GM19467 (cell line): Measurements from ENCODE around the gene LMO3.
"Not testable (repeated sequence)": the region's sequence is repeated elsewhere in the genome, so short reads cannot be mapped to it uniquely, and the experiment has no call there.

Experiments
- ATAC-seq: cut with Tn5 transposase; IDR thresholded peaks from one replicate; pipeline ENCODE4 v1.9.1; 2021; ENCODE audit warnings: mild to moderate bottlenecking, moderate library complexity; ENCODE audit not compliant: unreplicated experiment

LMO3 gene

GRCh38 chr12:16553457-16553856 lies 52.5 kb downstream of the LMO3 start:
- ATAC-seq, result no peak

- ATAC-seq, result no peak
These were observed 53.7 kb downstream of the LMO3 start for GRCh38 chr12:16552301-16552700.

GRCh38 chr12:16545836-16546235 lies 60.1 kb downstream of the LMO3 start:
- no peak for ATAC-seq

- ATAC-seq, result no peak
These were observed 63.4 kb downstream of the LMO3 start for GRCh38 chr12:16542586-16542985.

GRCh38 chr12:16537652-16538051 lies 68.3 kb downstream of the LMO3 start:
- not testable (repeated sequence) for ATAC-seq

- ATAC-seq, result no peak
These were observed 74.3 kb downstream of the LMO3 start for GRCh38 chr12:16531621-16532020.

GRCh38 chr12:16530268-16530850 lies 75.6 kb downstream of the LMO3 start:
- ATAC-seq, result no peak

GRCh38 chr12:16526693-16527092 lies 79.3 kb downstream of the LMO3 start:
- no peak for ATAC-seq

- ATAC-seq, result no peak
These were observed 81.6 kb downstream of the LMO3 start for GRCh38 chr12:16524378-16524777.

GRCh38 chr12:16523951-16524331 lies 82.0 kb downstream of the LMO3 start:
- no peak for ATAC-seq

- ATAC-seq, result no peak
These were observed 82.5 kb downstream of the LMO3 start for GRCh38 chr12:16523284-16523950.

GRCh38 chr12:16520328-16520727 lies 85.6 kb downstream of the LMO3 start:
- ATAC-seq, result no peak

- no peak for ATAC-seq
These were observed 90.3 kb downstream of the LMO3 start for GRCh38 chr12:16515666-16516065.

GRCh38 chr12:16513231-16513630 lies 92.7 kb downstream of the LMO3 start:
- no peak for ATAC-seq

GRCh38 chr12:16509411-16509810 lies 96.6 kb downstream of the LMO3 start:
- ATAC-seq, result no peak

GRCh38 chr12:16506394-16506793 lies 99.6 kb downstream of the LMO3 start:
- ATAC-seq, result no peak

GRCh38 chr12:16504200-16504599 lies 101.8 kb downstream of the LMO3 start:
- ATAC-seq, result no peak

- ATAC-seq, result no peak
These were observed 106.4 kb downstream of the LMO3 start for GRCh38 chr12:16499611-16500010.
